GM12878 (cell line): Measurements from ENCODE around the gene BTBD7. TPM values are rescaled to one million over a fixed set of nuclear protein-coding genes. Genes with fewer than 3 reads are reported as not detected.

Source experiments
- ATAC-seq: fragments of 200-7000 bp; cut with Tn5 transposase; 3 replicates; pipeline ENCODE4 v1.9.1; 2020; ENCODE audit warnings: mild to moderate bottlenecking, moderate library complexity
- BruUV-seq: library from RNA; stranded (reverse); fragments of 400-500 nt; replicated peaks from 2 replicates; lab custom pipeline; 2021; lab: Mats Ljungman, UMichigan
- CTCF ChIA-PET: fragments of 300-600 bp; sonication (Branson Sonifier 250); formaldehyde crosslinking; extraction: SDS; loops from one replicate; lab custom pipeline; 2021; ENCODE audit warnings: inconsistent platforms; lab: Yijun Ruan, JAX
- POLR2A ChIA-PET: fragments of 350-600 bp; formaldehyde crosslinking; extraction: SDS; loops from one replicate; lab custom pipeline; 2021; ENCODE audit warnings: inconsistent platforms; lab: Charles Lee
- RAD21 ChIA-PET: fragments of 300-600 bp; sonication (Branson Sonifier 250); formaldehyde crosslinking; loops from one replicate; lab custom pipeline; 2023; ENCODE audit warnings: antibody characterized with exemption; ENCODE audit not compliant: unreplicated experiment; lab: Charles Lee
- SMC1A ChIA-PET: fragments of 300-600 bp; sonication (Branson Sonifier 250); formaldehyde crosslinking; loops from one replicate; lab custom pipeline; 2023; ENCODE audit not compliant: unreplicated experiment, uncharacterized antibody; lab: Charles Lee
- DNase-seq: peaks from one replicate; pipeline ENCODE4 v3.0.0-alpha.2; 2011; ENCODE audit warnings: low read depth, low spot score
- FAIRE-seq: peaks from 3 replicates; lab custom pipeline; 2011; peaks lifted over from hg19 to GRCh38; lab: Jason Lieb, UNC
- H2AFZ ChIP-seq: 2 replicates; pipeline ENCODE4 v1.6.0; 2011; ENCODE audit warnings: low read depth, low read length, control low read depth; ENCODE audit not compliant: control insufficient read depth
- H3K27ac ChIP-seq: 2 replicates; pipeline ENCODE4 v1.5.1; 2011; ENCODE audit warnings: control low read depth; ENCODE audit not compliant: control insufficient read depth, insufficient read depth
- H3K27me3 ChIP-seq, 2 experiments: replicated peaks in 1 of 2; 2 replicates each; pipeline versions ENCODE4 v1.6.0 to v1.6.1; 2011; ENCODE audit warnings: low read length in 1 of 2; ENCODE audit not compliant: control insufficient read depth in 2 of 2, insufficient read depth in 2 of 2
- H3K36me3 ChIP-seq, 2 experiments: 2 replicates each; pipeline ENCODE4 v1.5.1; 2011; ENCODE audit warnings: low read length in 1 of 2; ENCODE audit not compliant: control insufficient read depth in 2 of 2, insufficient read depth in 2 of 2
- H3K4me1 ChIP-seq: 2 replicates; pipeline ENCODE4 v1.6.1; 2011; ENCODE audit warnings: mild to moderate bottlenecking, low read length, moderate library complexity, mixed read lengths; ENCODE audit not compliant: control insufficient read depth, insufficient read depth
- H3K4me2 ChIP-seq: 2 replicates; pipeline ENCODE4 v1.6.0; 2011; ENCODE audit warnings: control low read depth; ENCODE audit not compliant: control insufficient read depth, insufficient read depth
- H3K4me3 ChIP-seq: fragments of 200-600 bp; sonication (generic); 2 replicates; pipeline ENCODE4 v1.5.1; 2016
- H3K79me2 ChIP-seq: 2 replicates; pipeline ENCODE4 v1.6.0; 2011; ENCODE audit warnings: low read length; ENCODE audit not compliant: control insufficient read depth, insufficient read depth
- H3K9ac ChIP-seq: 2 replicates; pipeline ENCODE4 v1.8.0; 2011; ENCODE audit warnings: low read length, control low read depth, mixed read lengths; ENCODE audit not compliant: control insufficient read depth, insufficient read depth
- H3K9me3 ChIP-seq: replicated peaks from 3 replicates; pipeline ENCODE4 v1.5.1; 2011; ENCODE audit warnings: mild to moderate bottlenecking, low read length; ENCODE audit not compliant: control insufficient read depth, insufficient read depth
- H4K20me1 ChIP-seq: 2 replicates; pipeline ENCODE4 v1.6.0; 2011; ENCODE audit not compliant: control insufficient read depth, insufficient read depth
- ATF7 ChIP-seq: fragments of 450-650 bp; IDR thresholded peaks from 2 replicates; pipeline ENCODE4 v1.6.1; 2016; ENCODE audit warnings: low read depth, mild to moderate bottlenecking
- CEBPB ChIP-seq, 2 experiments: fragments of 150-350 bp in 1 of 2; IDR thresholded peaks; 2 replicates each; pipeline ENCODE4 v1.6.1; 2012 to 2014; ENCODE audit warnings: low read depth in 2 of 2, low read length in 2 of 2, borderline replicate concordance in 1 of 2, inconsistent platforms in 1 of 2
- EP300 ChIP-seq, 2 experiments: fragments of 150-350 bp in 1 of 2; IDR thresholded peaks; 2 replicates each; pipeline ENCODE4 v1.6.1; 2011 to 2012; ENCODE audit warnings: low read depth in 2 of 2, low read length in 2 of 2, borderline replicate concordance in 1 of 2, improper control_type of control experiment in 1 of 2, inconsistent platforms in 1 of 2; ENCODE audit not compliant: control insufficient read depth in 1 of 2
- KDM1A ChIP-seq: fragments of 200-600 bp; sonication (generic); IDR thresholded peaks from 2 replicates; pipeline ENCODE4 v1.6.1; 2016; ENCODE audit warnings: borderline replicate concordance
- MEF2A ChIP-seq: IDR thresholded peaks from 2 replicates; pipeline ENCODE4 v1.6.1; 2011; ENCODE audit warnings: low read depth, mild to moderate bottlenecking, low read length, moderate library complexity; ENCODE audit not compliant: insufficient read depth
- WGBS: methylation state at CpG from one replicate; pipeline ENCODE4 v1.1.6; 2016; ENCODE audit warnings: low lambda C conversion rate; ENCODE audit not compliant: insufficient replicate concordance, insufficient coverage; ENCODE audit errors: missing lambda C conversion rate; 5-methylcytosine and 5-hydroxymethylcytosine counted together
- in situ Hi-C: fragments of 300-500 bp; cut with MboI; formaldehyde crosslinking; loops from 9 replicates; pipeline ENCODE4 v1.14.3; 2018; ENCODE audit warnings: mixed read lengths
- intact Hi-C: fragments of 100-400 bp; cut with micrococcal nuclease; formaldehyde crosslinking; loops from one replicate; pipeline ENCODE4 v1.14.2; 2022; ENCODE audit not compliant: unreplicated experiment
- polyA plus RNA-seq, 11 experiments: library from polyadenylated mRNA; depleted of rRNA in 4 of 11; unstranded in 6 of 11; stranded (reverse) in 5 of 11; fragments of >200 nt; fragmentation: Nextera tagmentation in 4 of 11; fragmentation: Illumina TruSeq in 1 of 11; extraction: Ambion mirVana in 4 of 11; extraction: Trizol in 1 of 11; gene quantifications; 1 replicate in 1 of 11; 2 replicates in 10 of 11; pipeline versions ENCODE4 v1.2.1 to v1.2.3, GENCODE V29; 2011 to 2016; ENCODE audit warnings: inconsistent platforms in 2 of 11, missing spikeins in 2 of 11, low read depth in 1 of 11
- total RNA-seq, 4 experiments: library from RNA; depleted of rRNA in 3 of 4; stranded (reverse); fragments of >200 nt in 3 of 4; fragmentation: Illumina TruSeq in 1 of 4; extraction: Trizol in 1 of 4; gene quantifications; 2 replicates each; pipeline versions ENCODE4 v1.2.1 to v1.2.3, GENCODE V29; 2013 to 2021
- TF ChIP-seq, protein P1 (sequence below): IDR thresholded peaks from 2 replicates; pipeline ENCODE4 v1.6.1; 2011; ENCODE audit warnings: mild to moderate bottlenecking, low read depth, low read length, moderate library complexity; ENCODE audit not compliant: insufficient replicate concordance
- TF ChIP-seq, protein P2 (sequence below): IDR thresholded peaks from 2 replicates; pipeline ENCODE4 v1.6.1; 2012; ENCODE audit warnings: low read depth, low read length, improper control_type of control experiment
- TF ChIP-seq, protein P3 (sequence below): IDR thresholded peaks from 2 replicates; pipeline ENCODE4 v1.6.1; 2011; ENCODE audit warnings: borderline replicate concordance, low read depth, mild to moderate bottlenecking, moderate library complexity, low read length; ENCODE audit not compliant: insufficient read depth, poor library complexity, severe bottlenecking
- TF ChIP-seq, protein P4 (sequence below): fragments of 450-650 bp; IDR thresholded peaks from 2 replicates; pipeline ENCODE4 v1.6.1; 2014; ENCODE audit warnings: mild to moderate bottlenecking

The BTBD7 gene
- total and polyA plus RNA-seq, 10 of the 15 experiments (the other 5 are each of a cell fraction or from before 2014, with no cell fraction given), result 3.6 to 17.0 (median 9.6) TPM

DNA sequence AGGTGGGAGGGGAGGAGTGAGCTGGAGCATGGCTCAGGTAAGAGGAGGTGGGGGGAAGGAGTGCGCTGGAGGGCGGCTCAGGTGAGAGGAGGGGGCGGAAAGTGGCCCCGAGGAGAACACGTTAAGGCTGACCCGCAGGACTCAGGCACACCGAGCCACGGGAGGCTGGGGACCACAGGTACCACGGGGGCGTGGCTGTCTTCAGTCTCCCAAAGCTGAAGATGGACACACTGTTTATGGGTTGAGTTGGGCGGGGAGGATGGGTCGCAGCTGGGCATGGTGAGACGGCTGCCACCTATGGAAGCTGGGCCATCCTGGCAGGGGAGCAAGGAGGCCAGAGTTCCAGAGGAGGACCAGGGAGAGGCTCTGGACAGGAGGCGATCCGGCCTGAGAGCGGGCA is 102.3 kb downstream of the BTBD7 start:
- in situ Hi-C loops (loop anchor here (25.0 kb wide), 1 partner anchor 307 kb away; no protein-coding TSS in a partner anchor), intact Hi-C loops (no loop called here)
- RAD21 ChIA-PET, result no interaction called here
- no peak overlapping the region for H3K9ac ChIP-seq
- POLR2A ChIA-PET, result no interaction called here
- SMC1A ChIA-PET, result interaction anchor here (1.0 to 1.2 kb wide), 2 partner anchors 246 to 388 kb away, joined by 3 read pairs; no protein-coding TSS in a partner anchor
- no peaks in the 10 kb centered on the region for H3K79me2 ChIP-seq
- H3K9me3 ChIP-seq, result no peaks in the 10 kb centered on the region
- WGBS, result 87% methylated on average over 16 of the region's 16 CpGs
- no peaks in the 10 kb centered on the region for H4K20me1 ChIP-seq
- H3K4me2 ChIP-seq, result no peak overlapping the region
- ATAC-seq (no peak), FAIRE-seq (no peak), DNase-seq (no peak)
- TF ChIP-seq, protein P1, sequence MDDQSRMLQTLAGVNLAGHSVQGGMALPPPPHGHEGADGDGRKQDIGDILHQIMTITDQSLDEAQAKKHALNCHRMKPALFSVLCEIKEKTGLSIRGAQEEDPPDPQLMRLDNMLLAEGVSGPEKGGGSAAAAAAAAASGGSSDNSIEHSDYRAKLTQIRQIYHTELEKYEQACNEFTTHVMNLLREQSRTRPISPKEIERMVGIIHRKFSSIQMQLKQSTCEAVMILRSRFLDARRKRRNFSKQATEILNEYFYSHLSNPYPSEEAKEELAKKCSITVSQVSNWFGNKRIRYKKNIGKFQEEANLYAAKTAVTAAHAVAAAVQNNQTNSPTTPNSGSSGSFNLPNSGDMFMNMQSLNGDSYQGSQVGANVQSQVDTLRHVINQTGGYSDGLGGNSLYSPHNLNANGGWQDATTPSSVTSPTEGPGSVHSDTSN, result no peak
- TF ChIP-seq, protein P2, sequence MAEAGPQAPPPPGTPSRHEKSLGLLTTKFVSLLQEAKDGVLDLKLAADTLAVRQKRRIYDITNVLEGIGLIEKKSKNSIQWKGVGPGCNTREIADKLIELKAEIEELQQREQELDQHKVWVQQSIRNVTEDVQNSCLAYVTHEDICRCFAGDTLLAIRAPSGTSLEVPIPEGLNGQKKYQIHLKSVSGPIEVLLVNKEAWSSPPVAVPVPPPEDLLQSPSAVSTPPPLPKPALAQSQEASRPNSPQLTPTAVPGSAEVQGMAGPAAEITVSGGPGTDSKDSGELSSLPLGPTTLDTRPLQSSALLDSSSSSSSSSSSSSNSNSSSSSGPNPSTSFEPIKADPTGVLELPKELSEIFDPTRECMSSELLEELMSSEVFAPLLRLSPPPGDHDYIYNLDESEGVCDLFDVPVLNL, result no peak
- TF ChIP-seq EP300 (IDR thresholded peaks at IDR 0.05; ENCODE audit: borderline replicate concordance in 1 of 2, control insufficient read depth in 1 of 2, low read depth in 2 of 2, low read length in 2 of 2) (no peak), CEBPB (IDR thresholded peaks at IDR 0.05; ENCODE audit: borderline replicate concordance in 1 of 2, low read depth in 2 of 2, low read length in 2 of 2) (no peak), KDM1A (no peak), MEF2A (no peak), ATF7 (no peak)
- TF ChIP-seq, protein P3, sequence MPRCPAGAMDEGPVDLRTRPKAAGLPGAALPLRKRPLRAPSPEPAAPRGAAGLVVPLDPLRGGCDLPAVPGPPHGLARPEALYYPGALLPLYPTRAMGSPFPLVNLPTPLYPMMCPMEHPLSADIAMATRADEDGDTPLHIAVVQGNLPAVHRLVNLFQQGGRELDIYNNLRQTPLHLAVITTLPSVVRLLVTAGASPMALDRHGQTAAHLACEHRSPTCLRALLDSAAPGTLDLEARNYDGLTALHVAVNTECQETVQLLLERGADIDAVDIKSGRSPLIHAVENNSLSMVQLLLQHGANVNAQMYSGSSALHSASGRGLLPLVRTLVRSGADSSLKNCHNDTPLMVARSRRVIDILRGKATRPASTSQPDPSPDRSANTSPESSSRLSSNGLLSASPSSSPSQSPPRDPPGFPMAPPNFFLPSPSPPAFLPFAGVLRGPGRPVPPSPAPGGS, result no peak
- TF ChIP-seq, protein P4, sequence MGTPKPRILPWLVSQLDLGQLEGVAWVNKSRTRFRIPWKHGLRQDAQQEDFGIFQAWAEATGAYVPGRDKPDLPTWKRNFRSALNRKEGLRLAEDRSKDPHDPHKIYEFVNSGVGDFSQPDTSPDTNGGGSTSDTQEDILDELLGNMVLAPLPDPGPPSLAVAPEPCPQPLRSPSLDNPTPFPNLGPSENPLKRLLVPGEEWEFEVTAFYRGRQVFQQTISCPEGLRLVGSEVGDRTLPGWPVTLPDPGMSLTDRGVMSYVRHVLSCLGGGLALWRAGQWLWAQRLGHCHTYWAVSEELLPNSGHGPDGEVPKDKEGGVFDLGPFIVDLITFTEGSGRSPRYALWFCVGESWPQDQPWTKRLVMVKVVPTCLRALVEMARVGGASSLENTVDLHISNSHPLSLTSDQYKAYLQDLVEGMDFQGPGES, result no peak
- BruUV-seq, result no TSS peak
- no peaks in the 10 kb centered on the region for H3K27me3 ChIP-seq
- no peak overlapping the region for H3K27ac ChIP-seq
- no peak overlapping the region for H2AFZ ChIP-seq
- CTCF ChIA-PET, result interaction anchor here (1.1 to 2.3 kb wide), 3 partner anchors 12 to 388 kb away, joined by 3 to 6 read pairs (median 4); no protein-coding TSS in a partner anchor
- H3K4me3 ChIP-seq, result no peak overlapping the region
- no peaks in the 10 kb centered on the region; the same call in 1 of the 2 replicates for H3K4me1 ChIP-seq
- H3K36me3 ChIP-seq, result peaks cover 4 to 8% of the 10 kb centered on the region in 2 experiments; a peak in 2 of 4 replicates
